Effector CD8-positive, alpha-beta T cell (primary cell): Measurements from ENCODE around the gene CEBPA.

Source experiments
- DNase-seq: peaks from one replicate; lab custom pipeline; 2025; lab: John Stamatoyannopoulos, UW

The CEBPA gene

GRCh38 chr19:33288666-33289065 lies 13.7 kb downstream of the CEBPA start:
- DNase-seq, result no peak

GRCh38 chr19:33287927-33288326 lies 14.4 kb downstream of the CEBPA start:
- DNase-seq, result no peak

DNA sequence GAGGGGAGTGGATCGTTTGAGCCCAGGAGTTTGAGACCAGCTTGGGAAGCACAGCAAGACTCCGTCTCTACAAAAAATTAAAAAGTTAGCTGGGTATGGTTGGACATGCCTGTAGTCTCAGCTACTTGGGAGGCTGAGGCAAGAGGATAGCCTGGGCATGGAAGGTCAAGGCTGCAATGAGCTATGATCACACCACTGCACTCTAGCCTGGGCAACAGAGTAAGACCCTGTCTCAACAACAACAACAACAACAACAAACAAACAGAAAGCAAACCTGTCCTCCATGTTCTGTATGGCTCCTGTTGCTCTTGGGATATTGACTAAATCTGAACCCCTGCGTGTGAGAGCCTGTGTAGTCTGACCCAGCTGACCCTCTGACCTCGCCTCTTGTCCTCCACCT lies 14.9 kb downstream of the CEBPA start:
- DNase-seq, result no peak

DNA sequence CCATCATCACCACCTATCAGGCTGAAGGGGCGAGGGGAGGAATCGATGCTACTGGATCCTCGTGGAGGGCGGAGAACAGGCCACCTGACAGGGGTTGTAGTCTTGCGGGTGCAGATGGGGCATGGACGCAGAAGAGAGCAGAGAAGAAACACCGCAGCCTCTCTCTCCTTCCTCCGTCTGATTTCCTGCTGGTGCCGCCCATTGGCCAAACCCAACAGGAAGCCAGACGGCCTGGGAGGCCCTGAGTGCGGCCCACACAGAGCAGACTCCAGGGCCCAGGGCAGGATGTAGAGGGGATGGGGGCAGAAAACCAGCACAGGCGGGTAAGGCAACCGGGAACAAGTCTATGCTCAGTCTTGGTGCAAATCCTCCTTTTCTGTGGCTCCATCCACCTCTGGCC lies 15.4 kb downstream of the CEBPA start:
- DNase-seq, result no peak

GRCh38 chr19:33285441-33285927 lies 16.9 kb downstream of the CEBPA start:
- no peak for DNase-seq

- no peak for DNase-seq
Measured at GRCh38 chr19:33284756-33285155, 17.6 kb downstream of the CEBPA start.

DNA sequence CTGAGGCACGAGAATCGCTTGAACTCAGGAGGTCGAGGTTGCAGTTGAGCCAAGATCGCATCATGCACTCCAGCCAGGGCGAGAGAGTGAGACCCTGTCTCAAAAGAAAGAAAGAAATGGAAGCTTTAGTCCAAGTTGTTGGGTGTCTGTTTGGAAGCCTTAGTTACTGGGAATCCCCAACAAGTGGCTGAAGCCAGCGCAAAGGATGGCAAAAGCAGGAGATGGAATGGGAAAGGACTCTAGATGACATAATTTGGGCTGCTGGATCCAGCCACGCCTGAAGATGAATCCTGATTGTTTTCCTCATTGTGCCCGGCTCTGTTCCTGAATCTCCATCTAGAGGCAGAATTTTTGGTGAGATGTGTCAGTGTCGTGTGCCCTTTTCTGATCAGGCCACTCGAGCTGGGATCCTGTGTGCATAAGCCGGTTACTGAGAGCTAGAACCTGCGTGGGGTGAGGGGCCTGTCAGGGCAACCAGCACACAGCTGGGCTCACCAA lies 18.1 kb downstream of the CEBPA start:
- DNase-seq, result no peak

- no peak for DNase-seq
Measured at GRCh38 chr19:33283589-33283988, 18.7 kb downstream of the CEBPA start.

GRCh38 chr19:33282036-33282671 lies 20.2 kb downstream of the CEBPA start:
- DNase-seq, result no peak

- no peak for DNase-seq
Measured at GRCh38 chr19:33281296-33281926, 20.9 kb downstream of the CEBPA start.

DNA sequence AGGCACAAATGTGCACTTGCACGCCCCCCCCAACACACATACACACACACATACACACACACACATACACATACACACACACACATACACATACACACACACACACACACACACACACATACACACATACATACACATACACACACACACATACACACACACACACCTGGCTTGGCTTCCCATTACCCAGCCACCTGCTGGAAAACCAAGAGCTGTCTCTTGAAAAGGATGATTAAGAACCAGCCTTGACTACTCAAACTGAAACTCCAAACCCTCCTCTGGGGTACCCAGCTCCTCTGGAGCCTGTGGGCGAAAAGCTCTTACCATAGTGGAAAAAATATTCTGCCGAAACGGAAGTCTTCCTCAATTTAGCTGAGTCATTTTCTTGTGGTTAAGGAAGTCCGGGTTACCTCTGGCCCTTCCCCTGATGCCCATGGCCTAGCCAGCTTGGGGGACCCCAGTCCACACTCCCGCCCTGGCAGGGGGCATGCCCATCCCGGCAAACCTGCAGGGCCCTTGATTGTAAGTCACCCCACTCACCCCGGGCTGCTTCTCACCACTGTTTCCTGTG lies 21.9 kb downstream of the CEBPA start:
- DNase-seq, result no peak

DNA sequence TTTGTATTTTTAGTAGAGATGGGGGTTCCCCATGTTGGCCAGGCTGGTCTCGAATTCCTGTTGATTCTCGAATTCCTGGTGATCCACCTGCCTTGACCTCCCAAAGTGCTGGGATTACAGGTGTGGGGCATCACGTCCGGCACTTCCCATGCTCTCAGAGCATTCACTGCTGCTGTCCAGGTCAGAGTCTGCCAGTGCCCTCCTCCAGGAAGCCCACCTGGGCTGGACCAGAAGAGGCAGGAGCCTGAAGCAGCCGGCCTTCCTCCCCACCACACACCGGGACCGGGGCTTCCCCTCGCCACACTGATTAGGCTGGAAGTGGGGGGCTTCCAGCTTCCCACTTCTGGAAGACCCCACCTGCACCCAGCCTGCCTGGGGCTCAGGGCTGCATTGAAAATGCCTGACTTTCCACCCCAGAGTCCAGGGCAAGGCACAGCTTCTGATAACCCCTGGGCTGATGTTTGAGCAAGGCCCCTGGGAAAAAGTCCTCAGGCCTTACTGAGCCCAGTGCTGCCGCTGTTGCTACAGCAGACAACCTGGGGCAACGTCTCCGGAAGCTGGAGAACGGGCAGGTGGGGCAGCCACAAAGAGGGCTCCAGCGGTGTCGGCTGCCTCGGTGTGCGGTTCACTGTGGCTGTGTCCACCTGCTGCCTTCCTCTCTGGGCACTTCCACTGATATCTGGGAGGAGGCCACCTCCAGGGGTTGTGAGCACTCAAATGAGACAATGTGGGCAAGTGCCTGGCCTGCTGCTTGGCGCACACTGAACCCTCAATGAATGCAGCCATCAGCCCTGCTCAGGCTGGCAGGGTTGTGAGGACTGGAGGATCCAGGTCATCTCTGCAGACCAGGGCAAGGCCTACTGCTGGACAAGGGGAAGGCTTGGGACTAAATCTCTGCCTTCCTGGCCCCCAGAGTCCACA lies 22.6 kb downstream of the CEBPA start:
- no peak for DNase-seq

DNA sequence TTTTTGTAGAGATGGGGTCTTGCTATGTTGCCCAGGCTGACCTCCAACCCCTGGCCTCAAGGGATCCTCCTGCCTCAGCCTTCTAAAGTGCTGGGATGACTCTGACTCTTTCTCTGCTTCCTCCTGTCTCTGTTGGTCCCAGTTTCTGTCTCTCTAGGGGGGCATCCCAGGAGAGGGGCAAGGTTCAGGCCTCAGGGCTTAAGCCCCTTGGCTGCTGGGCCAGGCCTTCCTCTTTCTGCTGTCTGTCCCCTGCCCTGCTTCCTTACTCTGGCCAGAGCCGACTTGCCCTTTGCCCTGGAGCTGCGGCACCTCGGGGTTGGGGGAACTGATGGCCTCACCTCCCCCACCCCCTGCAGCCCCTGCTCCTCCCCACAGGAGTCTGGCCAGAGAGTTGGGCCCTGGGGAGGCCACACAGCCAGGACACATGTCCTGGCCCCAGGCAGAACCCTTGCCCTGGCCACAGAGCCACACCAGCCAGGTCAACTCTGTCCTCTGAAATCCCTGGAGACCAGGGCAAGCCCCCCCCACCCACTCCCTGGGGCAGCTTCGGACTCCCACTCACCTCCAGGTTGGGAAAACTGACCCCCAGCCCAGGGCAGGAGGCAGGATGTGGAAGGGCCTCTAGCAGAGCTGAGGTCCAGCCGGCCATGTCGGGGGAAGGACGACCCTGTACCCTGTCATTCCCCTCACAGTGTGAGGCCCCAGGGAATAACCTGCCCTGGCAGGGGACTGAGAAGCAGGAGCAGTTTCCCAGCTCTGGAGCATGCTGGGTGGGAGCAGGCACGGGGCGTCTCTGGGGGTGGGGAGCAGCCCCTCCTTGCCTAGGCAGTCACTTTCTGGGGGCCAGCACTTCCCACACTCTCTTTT lies 23.7 kb downstream of the CEBPA start:
- DNase-seq, result no peak

GRCh38 chr19:33278023-33278402 lies 24.3 kb downstream of the CEBPA start:
- no peak for DNase-seq

DNA sequence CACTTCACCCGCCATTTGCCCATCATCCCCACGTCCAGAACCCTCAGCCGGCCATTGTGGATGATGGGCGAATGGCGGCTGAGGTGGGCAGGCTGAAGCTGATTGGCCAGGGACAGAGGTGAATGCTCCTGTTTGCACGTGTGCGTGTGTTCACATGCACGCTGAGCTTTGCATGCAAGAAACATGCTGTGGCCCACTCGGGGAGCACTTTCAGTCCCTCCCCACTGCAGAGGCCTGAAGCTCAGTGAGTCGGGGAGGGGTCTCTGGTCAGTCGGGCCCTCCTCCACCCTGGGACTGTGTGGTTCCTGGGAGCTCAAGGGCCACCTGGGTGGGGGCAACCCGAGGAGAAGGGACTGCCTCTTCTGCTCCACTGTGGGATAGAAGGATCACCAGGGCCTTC lies 24.9 kb downstream of the CEBPA start:
- DNase-seq, result no peak

DNA sequence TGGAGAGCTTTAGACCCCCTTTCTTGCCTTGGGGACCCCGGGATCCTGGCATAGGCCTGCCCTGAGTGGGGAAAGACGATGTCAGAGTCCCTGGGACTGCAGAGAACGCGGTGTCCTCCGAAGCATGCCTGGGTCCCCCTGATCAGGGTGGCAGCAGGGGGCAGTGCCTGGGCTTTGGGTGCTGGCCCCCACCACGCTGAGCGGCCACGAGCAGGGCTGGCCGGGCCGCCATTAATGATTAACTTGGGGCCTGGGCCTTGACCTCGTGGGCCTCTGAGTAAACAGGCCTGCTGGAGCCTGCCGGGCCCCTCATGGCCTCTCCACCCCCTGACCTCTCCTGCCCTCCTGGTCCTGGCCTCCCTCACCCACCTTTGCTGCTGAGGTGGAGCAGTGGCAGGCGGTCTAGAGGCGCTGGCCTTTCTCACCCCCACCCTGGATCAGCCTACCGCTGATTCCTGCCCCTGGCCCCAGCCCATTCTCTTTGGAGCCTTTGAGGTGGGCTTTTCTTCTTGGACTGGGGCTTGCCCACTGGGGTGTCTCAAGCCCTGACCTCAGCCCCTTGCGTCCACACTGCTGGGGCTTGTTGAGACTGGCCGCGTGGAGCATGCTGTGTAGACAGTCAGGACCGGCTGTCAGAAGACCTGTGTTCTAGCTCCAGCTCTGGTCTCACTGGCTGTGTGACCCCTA lies 26.3 kb downstream of the CEBPA start:
- no peak for DNase-seq

- no peak for DNase-seq
Measured at GRCh38 chr19:33275559-33275932, 26.8 kb downstream of the CEBPA start.

GRCh38 chr19:33274663-33275558 lies 27.4 kb downstream of the CEBPA start:
- no peak for DNase-seq

DNA sequence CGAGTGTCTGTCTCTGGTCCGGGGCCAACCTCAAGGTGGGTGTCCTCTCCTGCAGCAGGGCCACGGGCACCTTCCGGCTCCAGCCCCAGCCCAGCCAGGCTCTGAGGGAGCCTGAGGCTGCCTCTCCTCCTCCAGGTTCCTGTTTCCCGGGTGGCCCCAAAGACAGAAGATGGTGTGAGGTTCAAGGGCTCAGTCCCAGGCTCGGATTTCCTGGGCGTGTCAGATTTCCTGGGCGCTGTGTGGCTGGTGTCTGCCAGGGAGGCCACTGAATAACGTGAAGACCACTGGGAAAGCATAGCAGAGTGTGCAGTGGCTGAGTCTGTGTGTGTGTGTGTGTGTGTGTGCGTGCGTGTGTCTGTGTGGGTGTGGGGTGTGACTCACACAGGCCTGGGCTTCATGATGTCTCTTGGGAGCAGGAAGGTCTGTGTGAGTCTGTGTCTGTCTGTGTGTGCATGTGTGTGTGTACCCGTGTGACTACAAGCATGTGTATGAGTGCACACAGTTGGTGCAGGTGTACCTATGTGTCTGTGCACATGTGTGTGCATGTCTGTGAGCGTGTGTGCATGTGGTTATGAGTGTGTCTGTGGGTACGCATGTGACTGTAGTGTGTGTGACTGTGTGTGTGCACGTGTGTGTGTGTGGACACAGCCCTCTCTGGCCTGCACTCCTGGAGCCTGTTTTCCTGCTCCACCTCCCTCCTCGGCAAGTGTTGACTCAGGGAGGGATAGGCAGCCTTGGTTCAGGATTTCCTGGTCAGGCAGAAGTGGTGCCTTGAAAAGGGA lies 28.3 kb downstream of the CEBPA start:
- DNase-seq, result no peak
